H9 (cell line): ENCODE results near the gene DNAJC1. TPM values are rescaled to one million over a fixed set of nuclear protein-coding genes. Genes with fewer than 3 reads are reported as not detected.

Source experiments
- DNase-seq: peaks from one replicate; pipeline ENCODE4 v3.0.0-alpha.2; 2017
- H2AFZ ChIP-seq: one replicate; pipeline ENCODE4 v1.6.1; 2013; ENCODE audit warnings: mild to moderate bottlenecking, low read length, control low read depth, moderate library complexity
- H2AK5ac ChIP-seq: 2 replicates; pipeline ENCODE4 v1.6.1; 2013; ENCODE audit warnings: low read length, control low read depth, mixed read lengths; ENCODE audit not compliant: insufficient read length
- H2BK120ac ChIP-seq: one replicate; pipeline ENCODE4 v1.6.1; 2013; ENCODE audit warnings: low read depth, mild to moderate bottlenecking, low read length, control low read depth, inconsistent platforms; ENCODE audit not compliant: poor library complexity, severe bottlenecking
- H2BK12ac ChIP-seq: 2 replicates; pipeline ENCODE4 v1.6.1; 2013; ENCODE audit warnings: low read length, control low read depth, mixed read lengths, low read depth; ENCODE audit not compliant: insufficient read length
- H2BK15ac ChIP-seq: 2 replicates; pipeline ENCODE4 v1.6.1; 2013; ENCODE audit warnings: low read depth, low read length, control low read depth
- H2BK20ac ChIP-seq: one replicate; pipeline ENCODE4 v1.6.1; 2013; ENCODE audit warnings: low read depth, mild to moderate bottlenecking, low read length, control low read depth, inconsistent platforms; ENCODE audit not compliant: poor library complexity, severe bottlenecking
- H2BK5ac ChIP-seq: 2 replicates; pipeline ENCODE4 v1.6.1; 2013; ENCODE audit warnings: low read length, control low read depth, mixed read lengths; ENCODE audit not compliant: insufficient read length
- H3K14ac ChIP-seq: 2 replicates; pipeline ENCODE4 v1.6.1; 2013; ENCODE audit warnings: low read length, control low read depth; ENCODE audit not compliant: insufficient read depth
- H3K18ac ChIP-seq: 2 replicates; pipeline ENCODE4 v1.6.1; 2013; ENCODE audit warnings: low read depth, mild to moderate bottlenecking, mixed read lengths, low read length, control low read depth; ENCODE audit not compliant: insufficient read length
- H3K23ac ChIP-seq: 2 replicates; pipeline ENCODE4 v1.6.1; 2013; ENCODE audit warnings: low read length, control low read depth, mixed read lengths, low read depth; ENCODE audit not compliant: insufficient read length
- H3K23me2 ChIP-seq: 2 replicates; pipeline ENCODE4 v1.6.1; 2013; ENCODE audit warnings: low read depth, mild to moderate bottlenecking, mixed read lengths, low read length, control low read depth; ENCODE audit not compliant: insufficient read length, poor library complexity, severe bottlenecking
- H3K27ac ChIP-seq: 2 replicates; pipeline ENCODE4 v1.5.1; 2013; ENCODE audit warnings: low read length, control low read depth, mixed read lengths, low read depth; ENCODE audit not compliant: insufficient read length
- H3K27me3 ChIP-seq: 2 replicates; pipeline ENCODE4 v1.6.1; 2013; ENCODE audit warnings: low read length, control low read depth, inconsistent platforms; ENCODE audit not compliant: insufficient read depth
- H3K4ac ChIP-seq: 2 replicates; pipeline ENCODE4 v1.6.1; 2013; ENCODE audit warnings: low read depth, mild to moderate bottlenecking, control low read depth, inconsistent platforms, low read length, moderate library complexity
- H3K4me1 ChIP-seq: 2 replicates; pipeline ENCODE4 v1.6.1; 2013; ENCODE audit warnings: low read length, control low read depth, inconsistent platforms; ENCODE audit not compliant: insufficient read depth
- H3K4me2 ChIP-seq: 2 replicates; pipeline ENCODE4 v1.6.1; 2013; ENCODE audit warnings: low read length, control low read depth, mixed read lengths; ENCODE audit not compliant: insufficient read length, insufficient read depth
- H3K56ac ChIP-seq: 2 replicates; pipeline ENCODE4 v1.6.1; 2013; ENCODE audit warnings: low read depth, mild to moderate bottlenecking, mixed read lengths, low read length, control low read depth; ENCODE audit not compliant: insufficient read length
- H3K79me1 ChIP-seq: 2 replicates; pipeline ENCODE4 v1.6.1; 2013; ENCODE audit warnings: low read depth, mild to moderate bottlenecking, moderate library complexity, low read length, control low read depth, inconsistent platforms; ENCODE audit not compliant: insufficient read depth, poor library complexity, severe bottlenecking
- H3K79me2 ChIP-seq: 2 replicates; pipeline ENCODE4 v1.6.1; 2013; ENCODE audit warnings: low read length, control low read depth, inconsistent platforms; ENCODE audit not compliant: insufficient read depth
- H3K9ac ChIP-seq: 2 replicates; pipeline ENCODE4 v1.6.1; 2013; ENCODE audit warnings: low read length, control low read depth, mixed read lengths; ENCODE audit not compliant: insufficient read length; ENCODE audit errors: extremely low read depth
- H3K9me3 ChIP-seq: one replicate; pipeline ENCODE4 v1.6.1; 2013; ENCODE audit warnings: low read depth, low read length, inconsistent platforms; ENCODE audit not compliant: control insufficient read depth
- H3T11ph ChIP-seq: one replicate; pipeline ENCODE4 v1.6.1; 2013; ENCODE audit warnings: mild to moderate bottlenecking, low read length, control low read depth, inconsistent platforms
- H4K20me1 ChIP-seq: one replicate; pipeline ENCODE4 v1.6.1; 2013; ENCODE audit not compliant: control insufficient read depth, insufficient read length, insufficient read depth
- H4K5ac ChIP-seq: 2 replicates; pipeline ENCODE4 v1.6.1; 2013; ENCODE audit warnings: low read depth, mild to moderate bottlenecking, mixed read lengths, low read length, control low read depth; ENCODE audit not compliant: insufficient read length
- H4K8ac ChIP-seq: replicated peaks from 2 replicates; pipeline ENCODE4 v1.6.1; 2013; ENCODE audit warnings: low read length, control low read depth, mixed read lengths, low read depth; ENCODE audit not compliant: insufficient read length
- H4K91ac ChIP-seq: 2 replicates; pipeline ENCODE4 v1.6.1; 2013; ENCODE audit warnings: low read depth, mild to moderate bottlenecking, moderate library complexity, mixed read lengths, low read length, control low read depth; ENCODE audit not compliant: insufficient read length
- H3K27ac Mint-ChIP-seq, 3 experiments: 2 replicates in 2 of 3; 3 replicates in 1 of 3; pipeline ENCODE4 v1.8.0; 2020 to 2021; ENCODE audit warnings: mixed read lengths in 3 of 3, mild to moderate bottlenecking in 1 of 3, moderate library complexity in 1 of 3
- H3K27me3 Mint-ChIP-seq: 2 replicates; pipeline ENCODE4 v1.8.0; 2021; ENCODE audit warnings: low read depth, mild to moderate bottlenecking, moderate library complexity, mixed read lengths
- H3K36me3 Mint-ChIP-seq, 3 experiments: 2 replicates in 2 of 3; 3 replicates in 1 of 3; pipeline ENCODE4 v1.8.0; 2020 to 2021; ENCODE audit warnings: low read depth in 3 of 3, mixed read lengths in 3 of 3; ENCODE audit not compliant: insufficient read depth in 1 of 3
- H3K4me1 Mint-ChIP-seq, 2 experiments: 2 replicates each; pipeline ENCODE4 v1.8.0; 2020; ENCODE audit warnings: mixed read lengths in 2 of 2
- H3K4me3 Mint-ChIP-seq, 2 experiments: 2 replicates in 1 of 2; 3 replicates in 1 of 2; pipeline ENCODE4 v1.8.0; 2020 to 2021; ENCODE audit warnings: mild to moderate bottlenecking in 2 of 2, mixed read lengths in 2 of 2, moderate library complexity in 1 of 2
- H3K9me3 Mint-ChIP-seq, 2 experiments: 2 replicates in 1 of 2; 3 replicates in 1 of 2; pipeline ENCODE4 v1.8.0; 2020; ENCODE audit warnings: mild to moderate bottlenecking in 2 of 2, mixed read lengths in 2 of 2, moderate library complexity in 1 of 2
- total RNA-seq: library from RNA; stranded (reverse); gene quantifications from 2 replicates; pipeline ENCODE4 v1.2.1, GENCODE V29; 2021
- TF ChIP-seq, protein P1 (sequence below): fragments of 200-600 bp; sonication (generic); conservative IDR thresholded peaks from 3 replicates; pipeline ENCODE4 v1.8.0; 2021; ENCODE audit warnings: antibody characterized with exemption, mild to moderate bottlenecking

The DNAJC1 gene
- total RNA-seq, 1 experiment from 2014 or later: 11.2 TPM

DNA sequence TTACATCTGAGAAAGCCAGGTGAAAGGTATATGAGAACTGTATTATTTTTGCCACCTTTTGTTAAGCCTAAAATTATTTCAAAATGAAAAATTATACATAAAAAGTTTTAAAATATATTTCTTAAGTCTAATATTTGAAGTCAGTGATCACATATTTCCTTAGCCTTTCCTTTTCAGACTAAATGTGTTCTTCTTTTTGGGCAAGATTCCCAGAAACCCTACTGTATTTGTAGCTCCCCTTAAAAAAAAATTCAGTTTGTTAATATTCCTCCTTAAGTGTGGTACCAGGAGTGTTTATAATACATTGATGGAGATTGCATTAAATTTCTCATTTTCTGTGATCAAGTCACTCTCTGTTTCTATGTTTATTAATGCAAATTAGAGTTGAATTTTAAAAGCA lies 22.8 kb downstream of the DNAJC1 start:
- TF ChIP-seq, protein P1, sequence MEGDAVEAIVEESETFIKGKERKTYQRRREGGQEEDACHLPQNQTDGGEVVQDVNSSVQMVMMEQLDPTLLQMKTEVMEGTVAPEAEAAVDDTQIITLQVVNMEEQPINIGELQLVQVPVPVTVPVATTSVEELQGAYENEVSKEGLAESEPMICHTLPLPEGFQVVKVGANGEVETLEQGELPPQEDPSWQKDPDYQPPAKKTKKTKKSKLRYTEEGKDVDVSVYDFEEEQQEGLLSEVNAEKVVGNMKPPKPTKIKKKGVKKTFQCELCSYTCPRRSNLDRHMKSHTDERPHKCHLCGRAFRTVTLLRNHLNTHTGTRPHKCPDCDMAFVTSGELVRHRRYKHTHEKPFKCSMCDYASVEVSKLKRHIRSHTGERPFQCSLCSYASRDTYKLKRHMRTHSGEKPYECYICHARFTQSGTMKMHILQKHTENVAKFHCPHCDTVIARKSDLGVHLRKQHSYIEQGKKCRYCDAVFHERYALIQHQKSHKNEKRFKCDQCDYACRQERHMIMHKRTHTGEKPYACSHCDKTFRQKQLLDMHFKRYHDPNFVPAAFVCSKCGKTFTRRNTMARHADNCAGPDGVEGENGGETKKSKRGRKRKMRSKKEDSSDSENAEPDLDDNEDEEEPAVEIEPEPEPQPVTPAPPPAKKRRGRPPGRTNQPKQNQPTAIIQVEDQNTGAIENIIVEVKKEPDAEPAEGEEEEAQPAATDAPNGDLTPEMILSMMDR: no peak
- H3K4me2 ChIP-seq: no peak overlapping the region
- H2BK20ac ChIP-seq: no peak overlapping the region
- H2BK5ac ChIP-seq: no peak overlapping the region
- Mint-ChIP-seq H3K27me3 (no peaks in the 10 kb centered on the region), H3K4me1 (peaks cover 39 to 52% of the 10 kb centered on the region in 2 experiments), H3K36me3 (no peaks in the 10 kb centered on the region), H3K9me3 (no peaks in the 10 kb centered on the region), H3K27ac (no peak overlapping the region), H3K4me3 (no peak overlapping the region)
- no peaks in the 10 kb centered on the region for H3K9me3 ChIP-seq
- H3K79me2 ChIP-seq: no peaks in the 10 kb centered on the region
- H4K20me1 ChIP-seq: no peaks in the 10 kb centered on the region
- no peak for DNase-seq
- no peak overlapping the region for H3K56ac ChIP-seq
- H3K9ac ChIP-seq: no peak overlapping the region
- H2AFZ ChIP-seq: no peak overlapping the region
- no peak overlapping the region for H3K18ac ChIP-seq
- H2AK5ac ChIP-seq: no peak overlapping the region
- H2BK120ac ChIP-seq: no peak overlapping the region
- H3K79me1 ChIP-seq: no peaks in the 10 kb centered on the region
- no peak overlapping the region for H4K91ac ChIP-seq
- no peak overlapping the region for H2BK15ac ChIP-seq
- no peak overlapping the region for H3K4ac ChIP-seq
- no peak overlapping the region for H3K14ac ChIP-seq
- H2BK12ac ChIP-seq: no peak overlapping the region
- no peak overlapping the region for H4K8ac ChIP-seq
- no peaks in the 10 kb centered on the region for H3K27me3 ChIP-seq
- no peaks in the 10 kb centered on the region; the same call in 1 of the 2 replicates for H3K4me1 ChIP-seq
- no peak overlapping the region for H3T11ph ChIP-seq
- H4K5ac ChIP-seq: no peak overlapping the region
- no peaks in the 10 kb centered on the region for H3K23me2 ChIP-seq
- no peak overlapping the region for H3K27ac ChIP-seq
- H3K23ac ChIP-seq: no peak overlapping the region
